MM.1S (cell line): ENCODE results near the gene GADD45GIP1.

Experiments
- EZH2phosphoT487 ChIP-seq: fragments of 300-600 bp; sonication (generic); IDR thresholded peaks from 2 replicates; pipeline ENCODE4 v1.6.1; 2018; ENCODE audit warnings: antibody characterized with exemption, low read length
- TF ChIP-seq, protein P1 (sequence below): fragments of 300-600 bp; sonication (generic); IDR thresholded peaks from 2 replicates; pipeline ENCODE4 v1.5.1; 2016; ENCODE audit warnings: antibody characterized with exemption, low read length, mixed read lengths

DNA sequence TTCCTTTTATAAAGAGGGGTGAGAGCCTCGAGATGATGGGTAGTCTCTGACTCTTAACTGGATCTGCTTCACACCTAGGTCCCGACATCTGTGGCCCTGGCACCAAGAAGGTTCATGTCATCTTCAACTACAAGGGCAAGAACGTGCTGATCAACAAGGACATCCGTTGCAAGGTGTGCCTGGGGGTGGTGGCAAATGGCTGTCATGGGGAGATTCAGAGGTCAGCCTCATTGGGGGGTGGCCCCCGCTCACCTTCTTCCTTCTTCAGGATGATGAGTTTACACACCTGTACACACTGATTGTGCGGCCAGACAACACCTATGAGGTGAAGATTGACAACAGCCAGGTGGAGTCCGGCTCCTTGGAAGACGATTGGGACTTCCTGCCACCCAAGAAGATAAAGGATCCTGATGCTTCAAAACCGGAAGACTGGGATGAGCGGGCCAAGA lies 17.0 kb downstream of the GADD45GIP1 start:
- TF ChIP-seq, protein P1, sequence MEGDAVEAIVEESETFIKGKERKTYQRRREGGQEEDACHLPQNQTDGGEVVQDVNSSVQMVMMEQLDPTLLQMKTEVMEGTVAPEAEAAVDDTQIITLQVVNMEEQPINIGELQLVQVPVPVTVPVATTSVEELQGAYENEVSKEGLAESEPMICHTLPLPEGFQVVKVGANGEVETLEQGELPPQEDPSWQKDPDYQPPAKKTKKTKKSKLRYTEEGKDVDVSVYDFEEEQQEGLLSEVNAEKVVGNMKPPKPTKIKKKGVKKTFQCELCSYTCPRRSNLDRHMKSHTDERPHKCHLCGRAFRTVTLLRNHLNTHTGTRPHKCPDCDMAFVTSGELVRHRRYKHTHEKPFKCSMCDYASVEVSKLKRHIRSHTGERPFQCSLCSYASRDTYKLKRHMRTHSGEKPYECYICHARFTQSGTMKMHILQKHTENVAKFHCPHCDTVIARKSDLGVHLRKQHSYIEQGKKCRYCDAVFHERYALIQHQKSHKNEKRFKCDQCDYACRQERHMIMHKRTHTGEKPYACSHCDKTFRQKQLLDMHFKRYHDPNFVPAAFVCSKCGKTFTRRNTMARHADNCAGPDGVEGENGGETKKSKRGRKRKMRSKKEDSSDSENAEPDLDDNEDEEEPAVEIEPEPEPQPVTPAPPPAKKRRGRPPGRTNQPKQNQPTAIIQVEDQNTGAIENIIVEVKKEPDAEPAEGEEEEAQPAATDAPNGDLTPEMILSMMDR: no peak
- no peak for TF ChIP-seq EZH2phosphoT487
